LNCaP clone FGC (cell line): Measurements from ENCODE around the gene CD58.
A peak's percentile ranks its signal among the peaks of the same experiment; 100 is the strongest.
"Not testable (repeated sequence)": the region's sequence is repeated elsewhere in the genome, so short reads cannot be mapped to it uniquely, and the experiment has no call there.

Experiments
- DNase-seq: peaks from one replicate; pipeline ENCODE4 v3.0.0-alpha.2; 2011; ENCODE audit warnings: low read depth
- H3K4me3 ChIP-seq: 2 replicates; pipeline ENCODE4 v1.5.1; 2011; ENCODE audit warnings: mild to moderate bottlenecking, low read depth, low read length, control low read depth
- CTCF ChIP-seq: IDR thresholded peaks from 2 replicates; pipeline ENCODE4 v1.5.1; 2012; ENCODE audit warnings: mild to moderate bottlenecking; ENCODE audit not compliant: control insufficient read depth, insufficient read depth; ENCODE audit errors: extremely low read depth

Gene CD58

GRCh38 chr1:116570358-116571214 is at the start of gene CD58:
TSS of gene CD58 (minus strand) at chr1:116571026. CDS start at chr1:116570972, 54 bp downstream.
- peak within 1 kb of the TSS; percentile 76 for H3K4me3 ChIP-seq
- peak; percentile 85 for TF ChIP-seq CTCF
- DNase-seq = peak; percentile 46

GRCh38 chr1:116620392-116620791 is 49.6 kb upstream of the CD58 start:
- DNase-seq, H3K4me3 ChIP-seq: not testable (repeated sequence)

GRCh38 chr1:116619106-116619505 is 48.3 kb upstream of the CD58 start:
- DNase-seq = peak; percentile 88
- not testable (repeated sequence) for H3K4me3 ChIP-seq

GRCh38 chr1:116617808-116618207 is 47.0 kb upstream of the CD58 start:
- not testable (repeated sequence) for DNase-seq

GRCh38 chr1:116613825-116614224 is 43.0 kb upstream of the CD58 start:
- DNase-seq, H3K4me3 ChIP-seq: not testable (repeated sequence)

More at GRCh38 chr1:116617808-116618207, 47.0 kb upstream of the CD58 start:
- not testable (repeated sequence) for H3K4me3 ChIP-seq

GRCh38 chr1:116609801-116610371 is 39.1 kb upstream of the CD58 start:
- H3K4me3 ChIP-seq, DNase-seq: not testable (repeated sequence)

- H3K4me3 ChIP-seq, DNase-seq: not testable (repeated sequence)
Measured at GRCh38 chr1:116608841-116609240, 38.0 kb upstream of the CD58 start.

- not testable (repeated sequence) for DNase-seq, H3K4me3 ChIP-seq
Measured at GRCh38 chr1:116608151-116608550, 37.3 kb upstream of the CD58 start.

- H3K4me3 ChIP-seq, DNase-seq: not testable (repeated sequence)
Measured at GRCh38 chr1:116607463-116607862, 36.6 kb upstream of the CD58 start.

GRCh38 chr1:116606067-116606466 is 35.2 kb upstream of the CD58 start:
- not testable (repeated sequence) for H3K4me3 ChIP-seq, DNase-seq

- no peak overlapping the region for H3K4me3 ChIP-seq
- no peak for TF ChIP-seq CTCF
- no peak for DNase-seq
Measured at GRCh38 chr1:116605315-116605714, 34.5 kb upstream of the CD58 start.

GRCh38 chr1:116604408-116604807 is 33.6 kb upstream of the CD58 start:
- not testable (repeated sequence) for DNase-seq, H3K4me3 ChIP-seq

GRCh38 chr1:116603646-116604045 is 32.8 kb upstream of the CD58 start:
- not testable (repeated sequence) for DNase-seq, H3K4me3 ChIP-seq

- DNase-seq, H3K4me3 ChIP-seq: not testable (repeated sequence)
Measured at GRCh38 chr1:116599369-116599768, 28.5 kb upstream of the CD58 start.

- not testable (repeated sequence) for DNase-seq
Measured at GRCh38 chr1:116598420-116599036, 27.7 kb upstream of the CD58 start.

GRCh38 chr1:116597388-116597787 is 26.6 kb upstream of the CD58 start:
- DNase-seq, H3K4me3 ChIP-seq: not testable (repeated sequence)

More at GRCh38 chr1:116598420-116599036, 27.7 kb upstream of the CD58 start:
- H3K4me3 ChIP-seq = not testable (repeated sequence)

GRCh38 chr1:116596742-116597307 is 26.0 kb upstream of the CD58 start:
- H3K4me3 ChIP-seq, DNase-seq: not testable (repeated sequence)
